HPDE6-E6E7 (cell line): ENCODE results near the gene DCUN1D5.

Experiments used
- DNase-seq: peaks from one replicate; pipeline ENCODE4 v3.0.0; 2011; ENCODE audit warnings: missing footprints; ENCODE audit errors: extremely low spot score

DCUN1D5 gene

DNA sequence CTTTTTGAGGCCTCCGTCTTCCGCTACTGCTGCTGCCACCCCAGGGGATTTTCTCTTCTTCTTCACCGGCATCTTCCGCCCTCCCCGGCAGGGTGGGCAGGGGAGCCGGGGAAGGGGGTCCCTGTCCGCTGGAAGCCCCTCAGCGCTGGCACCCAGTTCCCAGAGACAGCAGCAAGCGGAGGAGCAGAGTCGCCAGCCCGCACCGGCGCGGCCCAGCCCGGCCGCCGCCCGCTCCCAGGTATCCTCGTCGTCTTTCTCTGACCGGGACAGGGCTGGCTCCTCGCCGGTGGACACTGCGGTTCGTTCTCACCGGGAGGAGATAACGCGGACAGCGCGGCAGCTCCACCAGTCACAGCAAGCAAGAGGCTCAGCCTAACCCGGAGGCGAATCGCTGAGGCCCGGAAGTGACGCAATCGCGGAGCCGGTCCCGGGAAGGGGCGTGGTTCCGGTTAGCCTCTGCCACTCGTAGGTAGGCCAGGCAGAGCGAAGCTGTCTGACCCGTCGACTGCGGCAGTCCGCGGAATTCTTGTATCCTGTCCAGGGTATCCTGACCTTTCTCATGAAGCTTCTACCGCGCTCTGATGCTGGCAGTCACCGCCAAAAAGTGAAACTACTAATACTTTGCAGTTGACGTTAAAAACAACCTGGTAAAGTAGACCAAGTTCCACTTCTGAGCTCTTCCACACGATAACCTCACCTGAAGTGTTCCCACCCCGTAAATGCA, at the start of gene DCUN1D5:
TSS of gene DCUN1D5 (minus strand) at position 360 of the 724 bp plus-strand sequence. CDS start at position 72, 288 bp downstream.
- peak; percentile 98 for DNase-seq

GRCh38 chr11:103125462-103125861, 33.5 kb upstream of the DCUN1D5 start:
- DNase-seq, result no peak

DNA sequence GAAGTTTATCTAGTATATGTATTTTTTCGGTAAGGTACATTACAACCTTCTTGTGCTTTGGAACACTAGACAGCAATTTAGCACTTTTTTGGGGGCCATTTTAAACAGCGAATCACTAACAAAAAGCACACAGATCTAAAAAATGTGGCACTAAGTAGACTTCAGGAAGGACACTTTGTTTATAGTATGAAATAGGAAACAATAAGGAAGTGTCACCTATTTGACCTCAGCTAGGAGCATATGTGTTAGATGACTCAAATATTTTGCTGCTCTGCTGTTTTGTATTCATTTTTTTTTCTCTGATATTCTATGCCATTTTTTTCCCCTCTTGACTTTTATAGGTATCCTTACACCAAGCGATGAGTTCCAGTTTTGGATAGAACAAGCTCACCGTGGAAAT, 22.9 kb upstream of the DCUN1D5 start:
- no peak for DNase-seq

GRCh38 chr11:103112364-103112763, 20.4 kb upstream of the DCUN1D5 start:
- no peak for DNase-seq

DNA sequence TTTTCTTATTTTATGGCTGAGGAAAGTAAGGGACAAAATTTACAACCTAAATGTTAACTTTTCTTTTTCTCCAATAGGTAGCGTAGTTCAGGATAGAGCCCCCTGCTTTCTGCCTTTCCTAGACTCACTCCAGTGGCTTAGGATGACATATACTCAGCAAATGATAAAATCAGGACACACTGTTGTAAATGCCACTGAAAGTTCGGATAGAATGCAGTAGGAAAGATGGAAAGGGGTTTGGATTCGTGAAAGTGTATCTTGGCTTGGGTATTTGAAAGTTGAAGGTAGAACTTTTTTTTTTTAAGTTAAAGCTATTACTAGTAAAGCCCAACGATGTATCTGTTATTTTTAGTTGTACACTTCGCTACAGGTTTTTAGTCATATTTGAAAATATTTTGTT, 19.4 kb upstream of the DCUN1D5 start:
- DNase-seq, result no peak

DNA sequence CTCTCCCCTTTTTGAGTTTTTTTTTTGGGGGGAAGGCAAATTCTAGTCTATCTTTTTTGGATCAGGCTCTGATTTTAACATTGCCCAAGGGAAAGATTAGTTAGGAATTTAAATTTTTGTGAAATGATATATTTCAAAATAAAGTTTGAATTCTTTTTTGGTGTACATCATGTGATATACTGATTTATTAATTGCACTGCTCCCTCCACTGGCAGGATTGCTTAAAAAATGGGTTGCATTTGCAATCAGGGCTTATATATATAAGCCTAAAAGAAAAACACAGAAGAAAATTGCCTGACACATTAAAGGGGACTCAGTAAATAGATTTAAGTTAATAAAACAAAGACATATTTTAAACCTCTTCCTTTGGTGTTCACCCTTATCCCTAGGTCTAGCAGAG, 18.4 kb upstream of the DCUN1D5 start:
- no peak for DNase-seq

- DNase-seq, result no peak
Measured at GRCh38 chr11:103109818-103110388, 17.9 kb upstream of the DCUN1D5 start.

DNA sequence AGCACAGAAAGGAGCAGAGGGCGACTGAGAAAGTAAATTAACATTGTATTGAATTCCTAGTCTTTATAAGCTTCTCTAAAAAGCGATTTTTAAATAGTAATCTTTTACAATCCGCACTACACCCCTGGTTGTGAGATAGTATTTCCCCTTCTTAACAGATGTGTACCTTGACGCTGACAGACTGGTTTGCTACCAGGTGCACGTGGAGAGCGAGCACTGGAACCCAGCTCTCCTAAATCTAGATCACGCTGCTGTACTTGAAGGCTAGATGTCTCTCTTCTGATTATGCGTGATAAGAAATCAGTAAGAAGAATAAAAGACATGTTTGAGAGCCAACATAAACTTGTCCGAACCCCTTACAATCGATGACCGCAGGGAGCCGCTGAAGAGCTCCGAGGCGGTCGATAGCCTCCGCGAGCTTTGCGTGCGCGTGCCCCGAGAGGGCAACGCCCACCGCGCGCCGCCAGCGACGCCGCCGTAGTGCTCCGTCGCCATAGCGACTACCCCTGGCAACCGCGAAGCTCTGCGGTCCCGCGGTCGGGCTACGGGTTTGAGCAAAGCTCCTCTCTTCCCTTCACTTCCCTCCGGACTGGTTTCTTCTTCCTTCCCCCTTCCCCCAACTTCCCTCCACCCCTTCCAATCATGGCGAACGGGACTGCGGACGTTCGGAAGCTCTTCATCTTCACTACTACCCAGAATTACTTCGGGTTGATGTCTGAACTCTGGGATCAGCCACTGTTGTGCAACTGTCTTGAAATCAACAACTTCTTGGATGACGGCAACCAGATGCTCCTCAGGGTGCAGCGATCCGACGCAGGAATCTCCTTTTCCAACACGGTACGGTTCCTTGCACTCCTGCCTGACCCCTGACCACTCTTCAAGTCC, 17.2 kb upstream of the DCUN1D5 start, which contains the start of gene DYNC2H1:
TSS of gene DYNC2H1 (plus strand) at position 494 of the 885 bp plus-strand sequence. CDS start at position 643, 149 bp downstream.
- peak; percentile 95 for DNase-seq

DNA sequence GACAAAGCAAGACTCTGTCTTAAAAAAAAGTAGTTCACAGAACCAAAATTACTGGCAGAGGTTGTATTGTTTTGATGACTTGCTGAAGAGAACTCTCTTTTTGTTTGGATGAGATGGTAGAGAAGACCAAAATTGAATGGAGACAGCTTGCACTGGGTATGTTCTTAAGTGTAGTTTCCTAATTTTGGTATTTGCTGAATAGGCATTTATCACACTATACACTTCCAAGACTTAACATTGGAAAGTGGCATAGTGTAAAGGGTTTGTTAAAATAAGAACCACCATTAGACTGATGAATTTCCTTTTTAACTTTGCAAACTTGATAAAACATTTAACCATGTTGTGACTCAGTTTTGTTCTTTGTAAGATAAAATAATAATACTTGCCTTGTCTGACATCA, 5.3 kb upstream of the DCUN1D5 start:
- no peak for DNase-seq

DNA sequence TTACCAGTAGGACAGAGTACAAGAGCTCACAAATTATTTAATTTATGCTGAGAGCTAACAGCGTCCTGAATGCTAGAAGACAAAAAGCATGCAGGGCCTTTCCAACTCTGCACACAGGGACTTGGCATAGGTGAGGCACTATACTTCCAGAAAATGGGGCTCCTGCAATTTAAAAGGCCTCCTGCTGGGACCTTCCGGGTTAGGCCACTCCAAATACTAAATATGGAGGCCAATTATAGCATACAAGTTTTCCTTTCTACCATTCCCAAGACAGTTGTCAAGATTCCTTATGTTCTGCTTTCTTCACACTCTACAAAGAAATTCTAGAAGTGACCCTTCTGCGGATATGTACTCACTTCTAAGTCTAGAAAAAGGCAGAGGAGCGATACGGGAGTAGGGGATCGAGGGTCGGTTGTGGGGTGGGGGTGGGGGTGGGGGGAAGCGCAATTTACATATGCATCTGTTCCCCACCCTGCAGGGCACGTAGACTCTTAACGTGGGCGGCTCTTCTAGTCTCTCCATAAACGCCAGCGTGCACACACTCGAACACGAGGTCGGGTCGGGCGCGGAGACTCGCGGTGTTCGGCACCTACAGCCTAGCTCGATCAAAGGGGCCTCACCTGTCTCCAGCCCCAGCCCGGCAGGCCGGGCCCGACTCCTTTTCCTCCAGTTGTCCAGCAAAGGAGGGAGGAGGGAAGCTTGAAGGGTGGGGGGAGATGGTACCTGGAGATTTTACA, 728 bp downstream of the DCUN1D5 start:
- no peak for DNase-seq

- DNase-seq, result no peak
Measured at GRCh38 chr11:103086461-103086860, 5.5 kb downstream of the DCUN1D5 start.

- no peak for DNase-seq
Measured at GRCh38 chr11:103085758-103086365, 6.1 kb downstream of the DCUN1D5 start.

GRCh38 chr11:103079833-103080232, 12.1 kb downstream of the DCUN1D5 start:
- no peak for DNase-seq

- no peak for DNase-seq
Measured at GRCh38 chr11:103078710-103079109, 13.2 kb downstream of the DCUN1D5 start.

DNA sequence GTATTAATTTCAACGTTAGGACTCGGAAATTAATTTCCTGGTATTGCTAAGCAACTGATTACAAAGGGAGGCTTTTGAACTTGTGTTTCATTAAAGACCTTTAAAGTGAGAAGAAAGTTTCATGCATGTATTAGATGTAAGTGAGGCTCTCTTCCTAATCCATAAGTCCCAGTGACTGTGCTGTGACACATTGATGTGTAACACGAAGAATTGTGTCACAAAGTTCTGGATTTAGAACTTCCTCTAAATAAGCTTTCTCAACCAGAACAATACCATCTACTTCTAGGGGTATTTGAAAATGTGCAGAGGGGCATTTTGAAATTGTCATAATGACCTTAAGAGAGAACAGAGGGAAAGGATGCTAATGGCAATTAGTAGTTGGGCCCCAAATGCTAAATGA, 14.4 kb downstream of the DCUN1D5 start:
- DNase-seq, result no peak

DNA sequence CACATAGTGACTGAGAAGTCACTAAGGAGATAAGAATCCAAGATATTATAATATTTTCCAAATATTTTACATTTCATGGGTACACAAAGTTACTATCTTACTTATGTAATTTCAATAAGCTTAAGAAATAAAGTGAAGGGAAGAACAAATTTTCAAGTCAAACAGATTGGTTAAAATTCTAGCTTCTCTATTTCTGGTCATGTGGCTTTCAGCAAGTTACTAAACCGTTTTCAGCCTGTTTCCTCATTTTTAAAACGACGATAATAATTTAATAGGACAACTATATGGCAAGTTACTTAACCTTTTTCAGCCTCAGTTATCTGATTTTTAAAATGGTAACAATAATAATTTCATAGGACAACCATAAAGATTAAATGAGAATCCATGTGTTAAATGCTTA, 15.6 kb downstream of the DCUN1D5 start:
- no peak for DNase-seq

GRCh38 chr11:103071008-103071407, 21.0 kb downstream of the DCUN1D5 start:
- DNase-seq, result no peak

- DNase-seq, result no peak
Measured at GRCh38 chr11:103070142-103070541, 21.8 kb downstream of the DCUN1D5 start.

DNA sequence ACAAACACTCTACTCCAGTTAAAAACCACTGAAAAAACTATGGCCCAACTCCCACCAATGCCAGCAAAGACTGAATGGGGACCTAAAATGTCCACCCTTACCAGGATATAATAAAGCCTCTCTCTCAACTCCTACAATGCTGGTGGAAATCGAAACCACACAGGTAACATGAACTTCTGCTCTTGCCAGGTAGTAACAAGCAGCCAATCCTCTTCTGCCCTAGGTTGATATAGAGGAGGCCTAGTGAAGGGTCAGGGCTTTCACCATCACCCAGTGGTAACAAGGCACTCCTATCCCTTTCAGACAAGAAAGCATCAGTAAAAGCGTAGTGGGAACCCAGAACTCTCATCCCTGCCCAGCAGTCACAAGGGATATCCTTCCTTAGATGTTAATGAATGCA, 22.6 kb downstream of the DCUN1D5 start:
- no peak for DNase-seq

GRCh38 chr11:103067118-103067517, 24.8 kb downstream of the DCUN1D5 start:
- no peak for DNase-seq

DNA sequence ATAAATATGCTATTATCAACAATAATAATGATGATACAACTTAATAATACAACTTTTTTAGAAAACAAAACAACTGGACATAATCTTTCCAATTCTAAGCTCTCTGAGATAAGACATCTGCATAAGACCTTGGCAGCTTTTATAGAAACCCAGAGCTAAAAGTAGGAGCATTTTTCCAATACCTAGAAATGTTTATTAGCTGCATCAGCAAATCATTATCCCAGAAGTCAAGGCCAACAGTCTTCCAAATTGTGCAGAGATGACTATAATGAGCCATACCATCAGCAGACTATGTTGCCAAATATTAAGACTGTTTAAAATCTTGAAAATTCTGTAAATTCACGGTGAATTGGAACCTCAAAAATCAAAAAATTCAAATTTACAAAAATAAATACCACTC, 30.3 kb downstream of the DCUN1D5 start:
- no peak for DNase-seq
